GM12873 (cell line): Measurements from ENCODE around the gene KAZALD1.

Experiments
- TF ChIP-seq, protein P1 (sequence below): IDR thresholded peaks from 2 replicates; pipeline ENCODE4 v1.5.1; 2012; ENCODE audit warnings: low read depth, mild to moderate bottlenecking, moderate library complexity, low read length, control low read depth; ENCODE audit not compliant: insufficient read depth; ENCODE audit errors: missing control alignments

Gene KAZALD1

DNA sequence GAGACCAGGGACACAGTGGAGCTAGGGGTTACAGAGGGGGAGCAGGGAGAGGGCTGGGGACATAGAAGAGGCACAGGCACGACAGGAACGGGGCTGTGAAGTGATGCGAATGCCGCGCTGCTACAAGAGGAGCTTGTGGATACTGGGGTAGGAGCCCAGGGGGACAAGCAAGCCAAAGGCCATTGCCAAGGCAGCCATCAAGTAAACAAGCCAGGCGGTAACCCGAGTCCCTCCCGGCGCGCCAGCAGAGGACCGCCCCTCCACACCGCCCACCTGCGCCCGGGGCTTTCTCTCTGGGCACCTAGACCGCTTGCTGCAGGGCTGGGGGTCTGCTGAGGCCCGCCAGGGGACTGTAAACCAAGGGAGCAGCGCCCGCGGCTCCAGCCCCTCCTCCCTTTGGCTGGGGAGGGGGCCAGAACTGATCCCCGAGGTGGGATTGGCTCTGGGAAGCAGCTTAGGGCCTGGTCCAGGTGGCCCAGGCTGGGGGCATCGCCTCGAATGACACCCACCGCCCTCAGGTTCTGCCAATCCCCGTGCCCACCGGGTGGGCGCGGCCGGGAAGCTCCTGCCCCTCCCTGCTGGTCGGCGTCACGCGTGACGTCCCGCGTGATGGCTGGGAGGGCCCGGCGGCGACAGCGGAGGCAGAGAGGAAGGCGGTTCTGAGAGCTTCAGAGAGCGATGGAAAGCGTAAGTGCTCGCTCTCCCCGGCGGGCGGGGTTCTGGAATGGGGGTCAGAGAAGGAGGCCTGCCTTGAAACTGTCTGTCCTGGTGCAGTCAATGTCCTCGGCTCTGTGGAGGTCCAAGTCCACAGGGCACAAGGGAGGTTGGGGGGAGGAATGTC lies 29.8 kb upstream of the KAZALD1 start:
- TF ChIP-seq, protein P1, sequence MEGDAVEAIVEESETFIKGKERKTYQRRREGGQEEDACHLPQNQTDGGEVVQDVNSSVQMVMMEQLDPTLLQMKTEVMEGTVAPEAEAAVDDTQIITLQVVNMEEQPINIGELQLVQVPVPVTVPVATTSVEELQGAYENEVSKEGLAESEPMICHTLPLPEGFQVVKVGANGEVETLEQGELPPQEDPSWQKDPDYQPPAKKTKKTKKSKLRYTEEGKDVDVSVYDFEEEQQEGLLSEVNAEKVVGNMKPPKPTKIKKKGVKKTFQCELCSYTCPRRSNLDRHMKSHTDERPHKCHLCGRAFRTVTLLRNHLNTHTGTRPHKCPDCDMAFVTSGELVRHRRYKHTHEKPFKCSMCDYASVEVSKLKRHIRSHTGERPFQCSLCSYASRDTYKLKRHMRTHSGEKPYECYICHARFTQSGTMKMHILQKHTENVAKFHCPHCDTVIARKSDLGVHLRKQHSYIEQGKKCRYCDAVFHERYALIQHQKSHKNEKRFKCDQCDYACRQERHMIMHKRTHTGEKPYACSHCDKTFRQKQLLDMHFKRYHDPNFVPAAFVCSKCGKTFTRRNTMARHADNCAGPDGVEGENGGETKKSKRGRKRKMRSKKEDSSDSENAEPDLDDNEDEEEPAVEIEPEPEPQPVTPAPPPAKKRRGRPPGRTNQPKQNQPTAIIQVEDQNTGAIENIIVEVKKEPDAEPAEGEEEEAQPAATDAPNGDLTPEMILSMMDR = no peak

GRCh38 chr10:101032637-101033224 lies 29.1 kb upstream of the KAZALD1 start:
- TF ChIP-seq, protein P1 = no peak

GRCh38 chr10:101033276-101033675 lies 28.5 kb upstream of the KAZALD1 start:
- TF ChIP-seq, protein P1 = no peak

DNA sequence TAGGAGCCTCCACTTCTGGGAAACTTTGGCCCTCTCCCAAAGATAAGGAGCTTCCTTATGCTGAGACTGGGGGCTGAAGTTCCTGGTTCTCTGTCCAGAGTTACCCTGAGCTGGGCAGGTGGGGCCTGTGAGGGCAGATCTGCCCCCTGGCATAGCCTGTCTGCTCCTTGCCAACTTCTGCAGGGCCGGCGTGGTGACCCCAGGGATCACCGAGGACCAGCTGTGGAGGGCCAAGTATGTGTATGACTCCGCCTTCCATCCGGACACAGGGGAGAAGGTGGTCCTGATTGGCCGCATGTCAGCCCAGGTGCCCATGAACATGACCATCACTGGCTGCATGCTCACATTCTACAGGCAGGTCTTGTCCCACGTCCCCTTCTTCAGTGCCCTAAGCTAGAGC lies 26.5 kb upstream of the KAZALD1 start:
- TF ChIP-seq, protein P1 = no peak

GRCh38 chr10:101035916-101036702 lies 25.7 kb upstream of the KAZALD1 start:
- TF ChIP-seq, protein P1 = no peak

DNA sequence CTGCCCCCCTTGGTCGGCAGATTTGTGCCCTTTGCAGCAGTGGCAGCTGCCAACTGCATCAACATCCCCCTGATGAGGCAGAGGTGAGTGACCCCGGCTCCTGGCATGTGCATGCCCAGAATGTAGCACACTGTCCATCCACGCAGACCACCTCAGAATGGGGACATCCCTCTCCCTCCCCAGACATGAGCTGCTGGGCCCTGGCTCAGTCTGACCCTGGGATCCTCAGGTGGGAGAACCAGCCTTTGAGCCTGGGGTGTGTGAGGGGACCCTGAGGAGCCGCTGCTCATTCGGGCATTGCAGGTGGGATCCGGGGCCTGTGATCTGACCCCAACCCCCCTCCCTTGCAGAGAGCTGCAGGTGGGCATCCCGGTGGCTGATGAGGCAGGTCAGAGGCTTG lies 25.1 kb upstream of the KAZALD1 start:
- TF ChIP-seq, protein P1 = no peak

GRCh38 chr10:101038484-101038883 lies 23.3 kb upstream of the KAZALD1 start:
- TF ChIP-seq, protein P1 = no peak
